Left colon (tissue), 2 donors: ENCODE measurements around the gene SLC9A9. TPM values are rescaled to one million over a fixed set of nuclear protein-coding genes. Genes with fewer than 3 reads are reported as not detected.

Source experiments
- ATAC-seq: fragments of 200-7000 bp; cut with Tn5 transposase; one replicate; pipeline ENCODE4 v1.9.1; 2020; ENCODE audit warnings: mild to moderate bottlenecking, moderate library complexity
- DNase-seq, 2 donors: peaks; one replicate each; pipeline ENCODE4 v3.0.0-alpha.2; 2020
- intact Hi-C, 2 donors: fragments of 100-400 bp; cut with DNase I in 1 of 2; cut with micrococcal nuclease in 1 of 2; formaldehyde crosslinking; loops; one replicate each; pipeline versions ENCODE4 v1.11.2 to v1.14.0; 2022; cut with DNase I, micrococcal nuclease
- total RNA-seq, 2 donors: library from RNA; stranded (reverse); fragmentation: NEBNext Ultra II Directional; extraction: Animal tissue kit (Norgen Biotek cat#: 25700); gene quantifications; one replicate each; pipeline ENCODE4 v1.2.1, GENCODE V29; 2021
- donor health status: DM: no; HTN: no; CAD: no.
- donor health status: DM: yes; HTN: yes; CAD: no.

Gene SLC9A9
- total RNA-seq, 2 donors from 2014 or later = 2.7 to 7.4 TPM

- ATAC-seq (no peak), DNase-seq (no peak)
- intact Hi-C loops = no loop called here
Observed at GRCh38 chr3:143514874-143515273, 333.4 kb downstream of the SLC9A9 start.

- DNase-seq = no peak
- intact Hi-C loops = no loop called here
- no peak for ATAC-seq
Observed at GRCh38 chr3:143514109-143514508, 334.2 kb downstream of the SLC9A9 start.

- intact Hi-C loops = no loop called here
- DNase-seq = no peak
- ATAC-seq = peak; percentile 87
Observed at GRCh38 chr3:143511174-143511879, 336.9 kb downstream of the SLC9A9 start.

- ATAC-seq = no peak
- no peak for DNase-seq
- intact Hi-C loops = no loop called here
Observed at GRCh38 chr3:143510601-143511000, 337.7 kb downstream of the SLC9A9 start.

DNA sequence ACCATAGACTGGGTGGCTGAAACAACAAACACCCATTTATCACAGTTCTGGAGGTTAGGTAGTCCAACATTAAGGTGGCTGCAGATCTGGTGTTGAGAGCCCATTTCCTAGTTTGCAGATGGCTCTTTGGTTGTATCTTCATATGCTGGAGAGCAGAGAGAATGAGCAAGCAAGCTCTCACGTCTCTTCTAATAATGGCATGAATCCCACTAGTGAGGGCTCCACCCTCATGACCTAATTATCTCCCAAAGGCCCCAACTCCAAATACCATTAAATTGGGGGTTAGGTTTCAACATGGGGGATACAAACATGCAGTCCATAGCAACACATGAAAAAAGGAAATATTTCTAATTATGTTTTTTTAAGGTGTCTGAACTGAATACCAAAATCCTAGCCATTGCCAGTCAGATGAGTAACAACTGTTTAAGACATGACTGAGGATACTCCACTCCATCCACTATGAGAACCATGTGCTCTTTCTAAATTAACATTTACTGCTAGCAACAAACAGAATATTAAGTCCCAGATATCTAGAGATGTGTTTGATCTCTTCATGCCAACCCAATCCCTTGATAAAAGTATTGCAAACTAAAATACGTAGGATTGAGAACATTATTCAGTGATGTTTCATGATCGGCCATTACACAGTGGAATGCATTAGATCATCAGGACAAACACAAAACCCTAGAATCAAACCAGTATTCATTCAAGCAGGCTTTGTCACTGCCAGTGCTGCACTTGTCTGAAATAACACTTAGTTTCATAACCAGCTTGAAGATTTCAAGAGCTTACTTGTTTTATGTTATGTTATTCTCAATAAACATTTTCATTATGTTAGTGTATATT is 340.3 kb downstream of the SLC9A9 start:
- no peak for ATAC-seq

GRCh38 chr3:143506190-143506589 is 342.1 kb downstream of the SLC9A9 start:
- DNase-seq (no peak), ATAC-seq (no peak)
- intact Hi-C loops = no loop called here

More for the DNA sequence above, 340.3 kb downstream of the SLC9A9 start:
- DNase-seq = no peak
- intact Hi-C loops = no loop called here

DNA sequence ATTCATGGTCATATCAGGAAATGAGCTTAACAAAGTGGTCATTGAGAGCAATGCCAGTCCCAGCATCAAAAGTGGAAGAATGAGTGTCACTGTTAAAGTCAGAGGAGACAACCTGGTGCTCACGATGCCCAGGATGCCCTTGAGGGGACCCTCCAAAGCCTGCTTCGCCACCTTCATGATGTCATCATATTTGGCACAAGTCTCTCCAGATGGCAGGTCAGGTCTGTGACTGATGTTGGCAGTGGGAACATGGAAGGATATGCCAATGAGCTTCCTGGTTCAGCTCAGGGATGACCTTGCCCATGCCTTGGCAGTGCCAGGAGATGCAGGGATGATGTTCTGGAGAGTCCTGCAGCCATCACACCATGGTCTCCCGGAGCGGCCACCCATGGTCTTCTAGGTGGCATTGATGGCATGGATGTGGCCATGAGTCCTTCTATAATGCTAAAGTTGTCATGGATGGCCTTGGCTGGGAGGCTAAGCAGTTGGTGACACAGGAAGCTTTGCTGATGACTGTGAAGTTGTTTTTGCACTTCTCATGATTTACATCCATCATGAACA is 344.9 kb downstream of the SLC9A9 start:
- intact Hi-C loops = no loop called here
- DNase-seq (no peak), ATAC-seq (no peak)

- intact Hi-C loops = no loop called here
- no peak for DNase-seq
- ATAC-seq = no peak
Observed at GRCh38 chr3:143502081-143502480, 346.2 kb downstream of the SLC9A9 start.

- no peak for ATAC-seq
- DNase-seq = no peak
- intact Hi-C loops = no loop called here
Observed at GRCh38 chr3:143497382-143497781, 350.9 kb downstream of the SLC9A9 start.

DNA sequence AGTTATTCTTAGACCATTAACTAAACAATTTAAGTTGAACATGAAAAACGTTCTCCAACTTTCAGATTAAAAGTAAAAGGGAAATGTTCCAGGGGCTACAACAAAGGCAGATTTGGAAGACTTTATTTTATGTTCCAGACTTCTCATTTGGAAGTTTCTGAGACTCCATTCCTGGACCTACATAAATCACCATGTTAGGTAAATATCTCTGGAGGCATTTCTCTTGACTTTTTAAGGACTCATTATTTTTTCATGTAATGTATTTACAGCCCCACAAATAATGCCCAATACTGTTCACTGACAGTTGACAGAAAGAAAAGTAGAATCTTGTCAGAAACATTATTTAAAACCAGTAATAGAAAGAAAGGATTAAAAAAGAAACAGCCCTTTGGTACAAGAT is 352.1 kb downstream of the SLC9A9 start:
- intact Hi-C loops = no loop called here

DNA sequence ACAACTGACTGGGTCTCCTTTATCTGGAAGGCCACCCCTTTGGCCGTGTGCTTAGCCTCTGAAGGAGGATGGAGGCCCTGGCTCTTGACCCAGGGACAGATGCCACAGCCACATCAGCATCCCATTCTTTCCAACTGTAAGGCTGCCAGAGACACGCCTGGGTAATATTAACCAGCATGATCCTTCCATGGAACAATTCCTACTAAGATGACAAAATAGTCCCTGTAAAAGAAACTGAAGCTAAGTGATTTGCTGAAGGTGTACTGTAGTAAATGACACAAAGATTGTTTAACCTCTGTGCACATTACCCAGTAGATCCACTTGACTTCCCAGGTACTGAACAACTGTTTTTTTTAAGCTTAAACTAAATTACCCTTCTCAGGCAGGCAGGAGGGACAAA is 352.7 kb downstream of the SLC9A9 start:
- ATAC-seq = no peak
- no peak for DNase-seq
- intact Hi-C loops = no loop called here

More for the DNA sequence above, 352.1 kb downstream of the SLC9A9 start:
- DNase-seq (no peak), ATAC-seq (no peak)

DNA sequence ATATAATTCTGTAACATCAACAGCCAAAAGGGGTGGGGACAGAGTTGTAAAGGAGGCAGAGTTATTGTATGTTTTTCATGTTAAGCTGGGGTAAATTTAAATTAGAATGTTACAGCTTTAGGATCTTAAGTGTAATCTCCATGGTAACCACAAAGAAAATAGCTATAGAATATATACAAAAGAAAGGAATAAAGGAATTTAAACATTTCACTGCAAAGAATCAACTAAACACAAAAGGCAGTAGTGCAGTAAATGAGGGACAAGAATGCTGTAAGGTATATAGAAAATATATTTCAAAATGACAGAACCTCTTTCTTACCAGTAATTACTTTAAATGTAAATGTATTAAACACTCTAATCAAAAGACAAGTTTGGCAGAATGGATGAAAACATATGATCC is 361.7 kb downstream of the SLC9A9 start:
- DNase-seq (no peak), ATAC-seq (no peak)
- intact Hi-C loops = no loop called here

GRCh38 chr3:143484846-143485512 is 363.3 kb downstream of the SLC9A9 start:
- ATAC-seq (no peak), DNase-seq (no peak)
- intact Hi-C loops = no loop called here

DNA sequence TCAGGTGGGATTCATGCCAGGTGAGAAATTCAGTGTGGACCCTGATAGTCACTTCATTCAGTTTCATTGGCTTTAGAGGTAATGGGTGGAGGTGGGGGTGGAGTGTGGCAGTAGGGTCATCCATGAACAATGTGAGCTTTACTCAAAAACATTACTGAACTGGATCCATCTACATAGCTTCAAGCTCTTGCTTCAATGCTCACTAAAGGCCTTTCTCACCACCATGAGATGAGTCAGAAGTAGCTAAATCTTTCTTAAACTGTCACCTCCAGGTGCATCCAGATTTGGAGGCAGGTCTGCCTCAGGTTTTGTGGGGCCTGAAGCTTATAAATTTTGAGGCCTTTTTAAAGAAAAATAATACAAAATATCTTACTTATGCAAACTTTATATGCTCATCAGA is 365.1 kb downstream of the SLC9A9 start:
- no peak for ATAC-seq
- intact Hi-C loops = no loop called here
- DNase-seq = no peak

DNA sequence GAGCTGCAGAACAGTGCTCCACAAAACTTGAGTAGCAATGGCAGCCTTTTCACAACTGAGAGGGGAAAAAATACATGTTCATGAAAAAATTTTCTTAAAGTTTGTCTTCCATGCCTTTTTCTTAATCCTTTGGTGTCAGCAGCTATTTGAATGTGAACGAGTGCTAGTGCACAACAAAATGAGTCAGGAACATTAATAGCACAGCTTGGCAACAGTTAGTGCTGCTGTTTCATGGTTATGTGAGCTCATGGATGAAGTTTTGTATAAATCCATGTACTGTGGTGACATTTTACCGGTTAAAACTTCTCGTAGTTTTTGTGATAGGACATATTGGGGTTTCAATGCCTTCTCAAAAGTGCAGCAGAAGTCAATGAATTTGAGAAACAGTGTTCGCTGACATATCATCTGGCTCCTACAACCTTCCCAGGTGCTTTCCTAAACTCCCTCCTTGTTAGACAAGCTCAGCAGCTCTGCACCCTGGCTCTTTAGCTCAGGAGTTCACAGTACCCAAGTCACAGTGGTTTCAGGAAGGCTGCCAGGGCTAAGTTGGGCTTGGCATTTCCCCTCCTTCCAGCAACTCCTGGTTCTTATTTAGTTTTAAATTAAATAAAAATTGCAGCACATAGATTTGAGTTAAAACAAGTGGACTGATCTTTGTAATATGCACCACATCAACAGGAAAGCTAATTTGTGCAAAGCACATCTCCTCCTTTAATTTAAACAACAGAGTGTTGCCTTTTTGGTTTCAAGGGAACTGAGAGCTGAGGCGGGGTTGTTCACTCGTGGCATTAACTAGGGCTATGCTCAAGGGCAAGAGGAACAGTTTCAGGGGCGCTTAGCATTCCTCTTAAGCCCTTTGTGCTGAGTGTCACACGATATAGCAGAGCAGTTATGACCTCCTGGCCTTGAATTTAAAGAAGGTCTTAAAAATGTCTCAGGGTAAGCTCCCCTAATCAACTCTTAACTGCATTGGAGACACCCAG is 365.9 kb downstream of the SLC9A9 start:
- intact Hi-C loops = no loop called here
- DNase-seq = peak in 1 of 2 donors; percentile 27
- ATAC-seq = no peak

- peak; percentile 91 for ATAC-seq
Observed at GRCh38 chr3:143480344-143480743, 367.9 kb downstream of the SLC9A9 start.

DNA sequence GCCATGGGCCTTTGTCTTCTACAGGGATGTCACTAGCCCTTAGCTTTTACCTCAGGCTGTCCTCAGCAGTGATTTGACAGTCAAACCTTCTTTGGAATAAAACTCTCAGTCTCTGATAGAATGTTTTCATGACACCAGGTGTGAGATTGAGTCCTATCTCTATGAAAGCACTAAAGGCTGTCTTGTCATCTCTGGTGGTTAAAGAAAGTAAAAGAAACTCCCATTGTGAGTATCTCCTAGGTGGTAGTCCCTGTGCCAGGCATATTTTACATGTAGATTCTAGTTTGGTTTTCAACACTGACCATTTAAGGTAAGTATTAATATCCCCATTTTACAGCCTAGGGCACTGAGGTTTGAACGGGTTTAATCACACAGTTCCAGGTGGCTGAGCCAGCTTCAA is 368.5 kb downstream of the SLC9A9 start:
- DNase-seq = no peak
- intact Hi-C loops = no loop called here
- peak; percentile 7 for ATAC-seq

More at GRCh38 chr3:143480344-143480743, 367.9 kb downstream of the SLC9A9 start:
- no peak for DNase-seq
- intact Hi-C loops = no loop called here

GRCh38 chr3:143478115-143478693 is 370.1 kb downstream of the SLC9A9 start:
- intact Hi-C loops = no loop called here
- ATAC-seq (peak; percentile 26), DNase-seq (no peak)
